H9 (cell line): ENCODE results near the gene SRPX. TPM values are rescaled to one million over a fixed set of nuclear protein-coding genes. Genes with fewer than 3 reads are reported as not detected.

Source experiments
- DNase-seq: peaks from one replicate; pipeline ENCODE4 v3.0.0-alpha.2; 2017
- H2AFZ ChIP-seq: one replicate; pipeline ENCODE4 v1.6.1; 2013; ENCODE audit warnings: mild to moderate bottlenecking, low read length, control low read depth, moderate library complexity
- H2AK5ac ChIP-seq: 2 replicates; pipeline ENCODE4 v1.6.1; 2013; ENCODE audit warnings: low read length, control low read depth, mixed read lengths; ENCODE audit not compliant: insufficient read length
- H2BK120ac ChIP-seq: one replicate; pipeline ENCODE4 v1.6.1; 2013; ENCODE audit warnings: low read depth, mild to moderate bottlenecking, low read length, control low read depth, inconsistent platforms; ENCODE audit not compliant: poor library complexity, severe bottlenecking
- H2BK12ac ChIP-seq: 2 replicates; pipeline ENCODE4 v1.6.1; 2013; ENCODE audit warnings: low read length, control low read depth, mixed read lengths, low read depth; ENCODE audit not compliant: insufficient read length
- H2BK15ac ChIP-seq: 2 replicates; pipeline ENCODE4 v1.6.1; 2013; ENCODE audit warnings: low read depth, low read length, control low read depth
- H2BK20ac ChIP-seq: one replicate; pipeline ENCODE4 v1.6.1; 2013; ENCODE audit warnings: low read depth, mild to moderate bottlenecking, low read length, control low read depth, inconsistent platforms; ENCODE audit not compliant: poor library complexity, severe bottlenecking
- H2BK5ac ChIP-seq: 2 replicates; pipeline ENCODE4 v1.6.1; 2013; ENCODE audit warnings: low read length, control low read depth, mixed read lengths; ENCODE audit not compliant: insufficient read length
- H3K14ac ChIP-seq: 2 replicates; pipeline ENCODE4 v1.6.1; 2013; ENCODE audit warnings: low read length, control low read depth; ENCODE audit not compliant: insufficient read depth
- H3K18ac ChIP-seq: 2 replicates; pipeline ENCODE4 v1.6.1; 2013; ENCODE audit warnings: low read depth, mild to moderate bottlenecking, mixed read lengths, low read length, control low read depth; ENCODE audit not compliant: insufficient read length
- H3K23ac ChIP-seq: 2 replicates; pipeline ENCODE4 v1.6.1; 2013; ENCODE audit warnings: low read length, control low read depth, mixed read lengths, low read depth; ENCODE audit not compliant: insufficient read length
- H3K23me2 ChIP-seq: 2 replicates; pipeline ENCODE4 v1.6.1; 2013; ENCODE audit warnings: low read depth, mild to moderate bottlenecking, mixed read lengths, low read length, control low read depth; ENCODE audit not compliant: insufficient read length, poor library complexity, severe bottlenecking
- H3K27ac ChIP-seq: 2 replicates; pipeline ENCODE4 v1.5.1; 2013; ENCODE audit warnings: low read length, control low read depth, mixed read lengths, low read depth; ENCODE audit not compliant: insufficient read length
- H3K27me3 ChIP-seq: 2 replicates; pipeline ENCODE4 v1.6.1; 2013; ENCODE audit warnings: low read length, control low read depth, inconsistent platforms; ENCODE audit not compliant: insufficient read depth
- H3K4ac ChIP-seq: 2 replicates; pipeline ENCODE4 v1.6.1; 2013; ENCODE audit warnings: low read depth, mild to moderate bottlenecking, control low read depth, inconsistent platforms, low read length, moderate library complexity
- H3K4me1 ChIP-seq: 2 replicates; pipeline ENCODE4 v1.6.1; 2013; ENCODE audit warnings: low read length, control low read depth, inconsistent platforms; ENCODE audit not compliant: insufficient read depth
- H3K4me2 ChIP-seq: 2 replicates; pipeline ENCODE4 v1.6.1; 2013; ENCODE audit warnings: low read length, control low read depth, mixed read lengths; ENCODE audit not compliant: insufficient read length, insufficient read depth
- H3K56ac ChIP-seq: 2 replicates; pipeline ENCODE4 v1.6.1; 2013; ENCODE audit warnings: low read depth, mild to moderate bottlenecking, mixed read lengths, low read length, control low read depth; ENCODE audit not compliant: insufficient read length
- H3K79me1 ChIP-seq: 2 replicates; pipeline ENCODE4 v1.6.1; 2013; ENCODE audit warnings: low read depth, mild to moderate bottlenecking, moderate library complexity, low read length, control low read depth, inconsistent platforms; ENCODE audit not compliant: insufficient read depth, poor library complexity, severe bottlenecking
- H3K79me2 ChIP-seq: 2 replicates; pipeline ENCODE4 v1.6.1; 2013; ENCODE audit warnings: low read length, control low read depth, inconsistent platforms; ENCODE audit not compliant: insufficient read depth
- H3K9ac ChIP-seq: 2 replicates; pipeline ENCODE4 v1.6.1; 2013; ENCODE audit warnings: low read length, control low read depth, mixed read lengths; ENCODE audit not compliant: insufficient read length; ENCODE audit errors: extremely low read depth
- H3K9me3 ChIP-seq: one replicate; pipeline ENCODE4 v1.6.1; 2013; ENCODE audit warnings: low read depth, low read length, inconsistent platforms; ENCODE audit not compliant: control insufficient read depth
- H3T11ph ChIP-seq: one replicate; pipeline ENCODE4 v1.6.1; 2013; ENCODE audit warnings: mild to moderate bottlenecking, low read length, control low read depth, inconsistent platforms
- H4K20me1 ChIP-seq: one replicate; pipeline ENCODE4 v1.6.1; 2013; ENCODE audit not compliant: control insufficient read depth, insufficient read length, insufficient read depth
- H4K5ac ChIP-seq: 2 replicates; pipeline ENCODE4 v1.6.1; 2013; ENCODE audit warnings: low read depth, mild to moderate bottlenecking, mixed read lengths, low read length, control low read depth; ENCODE audit not compliant: insufficient read length
- H4K8ac ChIP-seq: replicated peaks from 2 replicates; pipeline ENCODE4 v1.6.1; 2013; ENCODE audit warnings: low read length, control low read depth, mixed read lengths, low read depth; ENCODE audit not compliant: insufficient read length
- H4K91ac ChIP-seq: 2 replicates; pipeline ENCODE4 v1.6.1; 2013; ENCODE audit warnings: low read depth, mild to moderate bottlenecking, moderate library complexity, mixed read lengths, low read length, control low read depth; ENCODE audit not compliant: insufficient read length
- H3K27ac Mint-ChIP-seq, 3 experiments: 2 replicates in 2 of 3; 3 replicates in 1 of 3; pipeline ENCODE4 v1.8.0; 2020 to 2021; ENCODE audit warnings: mixed read lengths in 3 of 3, mild to moderate bottlenecking in 1 of 3, moderate library complexity in 1 of 3
- H3K27me3 Mint-ChIP-seq: 2 replicates; pipeline ENCODE4 v1.8.0; 2021; ENCODE audit warnings: low read depth, mild to moderate bottlenecking, moderate library complexity, mixed read lengths
- H3K36me3 Mint-ChIP-seq, 3 experiments: 2 replicates in 2 of 3; 3 replicates in 1 of 3; pipeline ENCODE4 v1.8.0; 2020 to 2021; ENCODE audit warnings: low read depth in 3 of 3, mixed read lengths in 3 of 3; ENCODE audit not compliant: insufficient read depth in 1 of 3
- H3K4me1 Mint-ChIP-seq, 2 experiments: 2 replicates each; pipeline ENCODE4 v1.8.0; 2020; ENCODE audit warnings: mixed read lengths in 2 of 2
- H3K4me3 Mint-ChIP-seq, 2 experiments: 2 replicates in 1 of 2; 3 replicates in 1 of 2; pipeline ENCODE4 v1.8.0; 2020 to 2021; ENCODE audit warnings: mild to moderate bottlenecking in 2 of 2, mixed read lengths in 2 of 2, moderate library complexity in 1 of 2
- H3K9me3 Mint-ChIP-seq, 2 experiments: 2 replicates in 1 of 2; 3 replicates in 1 of 2; pipeline ENCODE4 v1.8.0; 2020; ENCODE audit warnings: mild to moderate bottlenecking in 2 of 2, mixed read lengths in 2 of 2, moderate library complexity in 1 of 2
- WGBS: extraction: QIAGEN DNeasy Blood & Tissue Kit; methylation state at CpG from one replicate; pipeline ENCODE4 v1.1.7; 2013; ENCODE audit warnings: missing lambda C conversion rate, low lambda C conversion rate, mixed read lengths; ENCODE audit not compliant: insufficient read length; ENCODE audit errors: extremely low coverage; 5-methylcytosine and 5-hydroxymethylcytosine counted together
- total RNA-seq: library from RNA; stranded (reverse); gene quantifications from 2 replicates; pipeline ENCODE4 v1.2.1, GENCODE V29; 2021
- TF ChIP-seq, protein P1 (sequence below): fragments of 200-600 bp; sonication (generic); conservative IDR thresholded peaks from 3 replicates; pipeline ENCODE4 v1.8.0; 2021; ENCODE audit warnings: antibody characterized with exemption, mild to moderate bottlenecking

SRPX gene
- total RNA-seq, 1 experiment from 2014 or later = 2.8 TPM

DNA sequence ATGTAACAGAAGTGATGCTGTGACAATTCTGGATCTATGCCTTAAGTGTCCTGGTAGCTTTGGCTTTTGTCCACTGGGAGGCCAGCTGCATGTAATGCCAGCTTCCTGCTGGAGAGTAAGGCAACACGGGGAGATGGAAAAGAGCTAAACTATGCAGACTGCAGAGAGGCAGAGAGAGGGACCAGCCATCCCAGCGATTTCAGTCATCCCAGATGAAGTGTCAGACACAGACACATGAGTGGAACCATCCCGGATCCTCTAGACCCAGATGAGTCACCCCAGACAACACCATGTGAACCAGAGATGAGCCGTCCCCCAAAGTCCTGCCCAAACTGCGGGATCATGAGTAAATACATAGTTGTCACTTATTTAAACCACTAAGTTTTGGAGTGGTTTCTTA lies 14.6 kb downstream of the SRPX start:
- no peak for DNase-seq
- Mint-ChIP-seq H3K4me3 (no peak overlapping the region), H3K4me1 (peaks cover 0 to 2% of the 10 kb centered on the region in 2 experiments; a peak in 1 of 4 replicates), H3K9me3 (peaks cover 66 to 69% of the 10 kb centered on the region in 2 experiments), H3K27me3 (no peaks in the 10 kb centered on the region; the same call in 1 of the 2 replicates), H3K36me3 (peaks cover 0 to 9% (median 0%) of the 10 kb centered on the region in 3 experiments; a peak in 3 of 7 replicates), H3K27ac (no peak overlapping the region)
- TF ChIP-seq, protein P1, sequence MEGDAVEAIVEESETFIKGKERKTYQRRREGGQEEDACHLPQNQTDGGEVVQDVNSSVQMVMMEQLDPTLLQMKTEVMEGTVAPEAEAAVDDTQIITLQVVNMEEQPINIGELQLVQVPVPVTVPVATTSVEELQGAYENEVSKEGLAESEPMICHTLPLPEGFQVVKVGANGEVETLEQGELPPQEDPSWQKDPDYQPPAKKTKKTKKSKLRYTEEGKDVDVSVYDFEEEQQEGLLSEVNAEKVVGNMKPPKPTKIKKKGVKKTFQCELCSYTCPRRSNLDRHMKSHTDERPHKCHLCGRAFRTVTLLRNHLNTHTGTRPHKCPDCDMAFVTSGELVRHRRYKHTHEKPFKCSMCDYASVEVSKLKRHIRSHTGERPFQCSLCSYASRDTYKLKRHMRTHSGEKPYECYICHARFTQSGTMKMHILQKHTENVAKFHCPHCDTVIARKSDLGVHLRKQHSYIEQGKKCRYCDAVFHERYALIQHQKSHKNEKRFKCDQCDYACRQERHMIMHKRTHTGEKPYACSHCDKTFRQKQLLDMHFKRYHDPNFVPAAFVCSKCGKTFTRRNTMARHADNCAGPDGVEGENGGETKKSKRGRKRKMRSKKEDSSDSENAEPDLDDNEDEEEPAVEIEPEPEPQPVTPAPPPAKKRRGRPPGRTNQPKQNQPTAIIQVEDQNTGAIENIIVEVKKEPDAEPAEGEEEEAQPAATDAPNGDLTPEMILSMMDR = no peak
- no peak overlapping the region for H3K27ac ChIP-seq
- H3K4me1 ChIP-seq = peaks cover 2% of the 10 kb centered on the region; the same call in 1 of the 2 replicates
- H3K18ac ChIP-seq = no peak overlapping the region
- no peak overlapping the region for H3K9ac ChIP-seq
- H3K56ac ChIP-seq = no peak overlapping the region
- peaks cover 5% of the 10 kb centered on the region for H3K9me3 ChIP-seq
- H2BK20ac ChIP-seq = no peak overlapping the region
- no peak overlapping the region for H2BK120ac ChIP-seq
- H2BK15ac ChIP-seq = no peak overlapping the region
- WGBS = no CpG with 5 or more reads among the region's 5 CpGs
- H3K23ac ChIP-seq = no peak overlapping the region
- H4K5ac ChIP-seq = no peak overlapping the region
- no peaks in the 10 kb centered on the region for H3K23me2 ChIP-seq
- H4K8ac ChIP-seq = no peak overlapping the region
- H2BK5ac ChIP-seq = no peak overlapping the region
- H3K4ac ChIP-seq = no peak overlapping the region
- H3K27me3 ChIP-seq = no peaks in the 10 kb centered on the region
- no peak overlapping the region for H3T11ph ChIP-seq
- H3K4me2 ChIP-seq = no peak overlapping the region
- no peak overlapping the region for H2AK5ac ChIP-seq
- no peaks in the 10 kb centered on the region for H3K79me1 ChIP-seq
- no peak overlapping the region for H2BK12ac ChIP-seq
- no peak overlapping the region; the same call in 1 of the 2 replicates for H3K14ac ChIP-seq
- no peaks in the 10 kb centered on the region for H4K20me1 ChIP-seq
- no peaks in the 10 kb centered on the region for H3K79me2 ChIP-seq
- H2AFZ ChIP-seq = no peak overlapping the region
- H4K91ac ChIP-seq = no peak overlapping the region
